ENCODE measurements around the gene PKD2L1.

GRCh38 chr10:100370714-100371481 is 40.9 kb upstream of the PKD2L1 start:
- TF ChIP-seq CTCF (IDR thresholded peaks at IDR 0.05; ENCODE audit: insufficient read depth, low read length, poor library complexity, severe bottlenecking): no peak
- TF ChIP-seq EZH2phosphoT487 (conservative IDR thresholded peaks at IDR 0.05; ENCODE audit: low read length): no peak
